ENCODE measurements around the gene SND1. TPM values are rescaled to one million over a fixed set of nuclear protein-coding genes. Genes with fewer than 3 reads are reported as not detected.

The SND1 gene
- total and polyA plus RNA-seq, 2 donors from 2014 or later = 83.0 to 154 TPM

GRCh38 chr7:128139406-128139805 is 487.4 kb downstream of the SND1 start:
- Histone ChIP-seq H3K27ac (ENCODE audit: low read depth in 2 of 2, low read length in 2 of 2) (no peak overlapping the region), H3K4me1 (ENCODE audit: control insufficient read depth in 2 of 3, insufficient read depth in 2 of 3, low read depth in 1 of 3, low read length in 3 of 3) (peaks cover 0 to 10% (median 5%) of the 10 kb centered on the region in 3 donors), H3K36me3 (ENCODE audit: control insufficient read depth in 2 of 3, insufficient read depth in 3 of 3, low read length in 3 of 3) (no peaks in the 10 kb centered on the region), H3K27me3 (ENCODE audit: control insufficient read depth, insufficient read depth, low read length) (peaks cover 13% of the 10 kb centered on the region), H3K9me3 (ENCODE audit: control insufficient read depth in 2 of 3, insufficient read depth in 1 of 3, low read length in 3 of 3) (no peaks in the 10 kb centered on the region), H3K4me3 (ENCODE audit: low read length in 3 of 3) (no peak overlapping the region), H3K9ac (ENCODE audit: low read length in 3 of 3) (no peak overlapping the region)
- no peak for FAIRE-seq
- TF ChIP-seq CTCF (IDR thresholded peaks at IDR 0.05; ENCODE audit: borderline replicate concordance, extremely low read depth, insufficient read depth) = no peak
- intact Hi-C loops (cut with DNase I) = loop anchor here (10.0 kb wide), 1 partner anchor 65 kb away; no protein-coding TSS in a partner anchor
- DNase-seq = no peak

- no peak for TF ChIP-seq CTCF (IDR thresholded peaks at IDR 0.05; ENCODE audit: borderline replicate concordance, extremely low read depth, insufficient read depth)
- Histone ChIP-seq H3K27ac (ENCODE audit: low read depth in 2 of 2, low read length in 2 of 2) (no peak overlapping the region), H3K36me3 (ENCODE audit: control insufficient read depth in 2 of 3, insufficient read depth in 3 of 3, low read length in 3 of 3) (no peaks in the 10 kb centered on the region), H3K9ac (ENCODE audit: low read length in 3 of 3) (no peak overlapping the region), H3K4me1 (ENCODE audit: control insufficient read depth in 2 of 3, insufficient read depth in 2 of 3, low read depth in 1 of 3, low read length in 3 of 3) (no peaks in the 10 kb centered on the region), H3K9me3 (ENCODE audit: control insufficient read depth in 2 of 3, insufficient read depth in 1 of 3, low read length in 3 of 3) (no peaks in the 10 kb centered on the region), H3K27me3 (ENCODE audit: control insufficient read depth, insufficient read depth, low read length) (peaks cover 5% of the 10 kb centered on the region), H3K4me3 (ENCODE audit: low read length in 3 of 3) (no peak overlapping the region)
- DNase-seq (no peak), FAIRE-seq (no peak)
- intact Hi-C loops (cut with DNase I) = no loop called here
These were observed 489.7 kb downstream of the SND1 start for GRCh38 chr7:128141683-128142195.

Small RNA genes lying within 50 kb of the gene (microRNA-seq; reads per million reads assigned to microRNA genes)
- not detected for gene MIR593

Other genes starting within 250 kb of the SND1 start
- 16.7 TPM for gene GCC1, start 66.6 kb upstream of the SND1 start, total RNA-seq
- gene GCC1, start 66.6 kb upstream of the SND1 start, polyA plus RNA-seq (ENCODE audit: insufficient read depth, low read depth, low replicate concordance) = 6.9 TPM
- 132 TPM for gene ARF5, start 63.8 kb upstream of the SND1 start, total RNA-seq
- gene ARF5, start 63.8 kb upstream of the SND1 start, polyA plus RNA-seq (ENCODE audit: insufficient read depth, low read depth, low replicate concordance) = 223 TPM
- gene FSCN3, start 58.5 kb upstream of the SND1 start, total RNA-seq = 0.57 TPM
- 1.2 TPM for gene FSCN3, start 58.5 kb upstream of the SND1 start, polyA plus RNA-seq (ENCODE audit: insufficient read depth, low read depth, low replicate concordance)
- gene PAX4, start 34.1 kb upstream of the SND1 start, total RNA-seq = not detected
- gene PAX4, start 34.1 kb upstream of the SND1 start, polyA plus RNA-seq (ENCODE audit: insufficient read depth, low read depth, low replicate concordance) = not detected

All from kidney (tissue), 14 donors.